ENCODE data around the gene ZBP1.

Gene ZBP1

DNA sequence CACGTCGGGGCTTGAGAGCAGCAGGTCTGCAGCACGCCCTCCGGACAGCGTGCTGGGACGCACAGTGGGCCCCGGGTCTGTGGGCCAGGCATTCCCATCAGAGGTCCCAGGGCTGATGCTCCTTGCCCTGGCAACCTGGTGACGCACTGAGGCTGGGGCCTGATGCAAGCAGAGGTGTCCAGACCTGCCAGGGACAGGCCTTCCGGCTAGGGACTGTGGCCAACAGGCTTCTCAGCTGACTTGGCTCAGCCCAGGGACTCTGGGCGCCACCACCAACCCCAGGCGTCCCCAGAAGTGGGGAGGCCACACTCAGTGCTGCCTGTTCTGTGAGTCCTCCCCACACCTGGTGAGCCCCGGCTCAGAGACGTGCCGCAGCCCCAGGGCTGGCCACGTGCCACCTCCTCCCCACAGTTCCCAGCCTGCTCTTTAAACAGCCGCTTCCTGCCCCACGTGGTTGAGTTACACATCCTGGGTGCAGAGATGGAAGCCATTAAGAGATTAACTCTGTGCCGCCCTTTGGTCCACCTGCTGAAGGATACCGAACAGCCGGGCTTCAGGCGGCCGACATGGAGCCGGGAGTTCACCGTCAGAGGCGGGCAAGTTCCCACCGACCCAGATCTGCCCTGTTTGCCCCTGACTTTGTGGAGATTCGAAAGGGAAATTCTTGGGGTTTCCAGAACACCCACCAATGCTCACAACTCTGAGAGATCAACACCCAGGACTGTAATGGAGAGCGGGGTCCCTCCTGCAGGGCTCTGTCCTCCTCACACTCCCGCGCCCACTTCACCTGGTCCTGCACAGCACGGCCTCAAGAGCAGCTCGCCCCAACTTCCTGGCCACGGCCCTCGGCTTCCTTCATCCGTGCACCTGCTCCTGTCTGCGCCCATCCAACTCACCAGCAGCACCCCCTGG, 37.6 kb upstream of the ZBP1 start:
- peaks cover 22% of the 10 kb centered on the region for H3K36me3 ChIP-seq (ENCODE audit: control insufficient read depth, insufficient read depth, low read length)
- no peak overlapping the region for H3K27ac ChIP-seq (ENCODE audit: low read depth, low read length, severe bottlenecking)
- WGBS, 2 experiments (ENCODE audit: insufficient coverage in 2 of 2), result 96 to 98% methylated on average over 22 to 33 of the region's 36 CpGs

DNA sequence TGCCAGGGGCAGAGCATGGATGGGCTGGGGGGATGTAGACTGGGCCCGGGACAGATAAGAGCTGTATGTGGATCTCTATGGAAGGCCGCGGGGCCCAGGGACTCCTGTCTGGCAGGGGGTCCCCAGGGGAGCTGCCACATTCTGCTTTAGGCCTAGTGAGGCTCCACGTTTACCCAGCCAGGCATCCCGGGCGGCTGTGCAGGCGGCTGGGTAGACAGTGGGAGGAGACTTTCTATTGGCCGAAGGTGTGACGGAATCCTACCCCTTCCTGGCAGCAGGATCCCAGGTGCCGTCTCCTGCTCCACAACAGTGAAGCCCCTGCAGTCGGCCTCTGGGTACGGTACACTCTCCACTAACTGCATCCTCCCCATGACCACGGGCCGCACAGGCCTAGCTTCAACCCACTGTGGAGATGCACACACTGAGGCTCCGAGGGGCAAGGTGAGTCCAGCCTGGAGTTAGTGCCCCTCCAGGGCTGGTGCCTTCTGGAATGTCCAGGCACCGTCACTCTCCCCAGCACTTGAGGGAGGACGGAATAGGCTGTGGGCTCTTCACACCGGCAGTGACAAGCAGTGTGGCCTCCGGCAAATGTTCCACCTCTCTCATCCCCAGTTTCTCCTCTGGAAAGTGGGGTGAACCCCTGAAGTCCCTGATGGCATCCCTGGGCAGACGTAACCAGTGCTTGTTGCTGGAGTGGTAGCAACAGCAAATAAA, 36.8 kb upstream of the ZBP1 start:
- Histone ChIP-seq H3K27ac (ENCODE audit: low read depth, low read length, severe bottlenecking) (no peak overlapping the region), H3K36me3 (ENCODE audit: control insufficient read depth, insufficient read depth, low read length) (peaks cover 28% of the 10 kb centered on the region), H3K4me1 (ENCODE audit: control insufficient read depth, insufficient read depth, low read length, poor library complexity, severe bottlenecking) (no peaks in the 10 kb centered on the region), H3K4me3 (ENCODE audit: extremely low read depth, insufficient read depth, low read length, poor library complexity, severe bottlenecking) (no peak overlapping the region), H3K9me3 (ENCODE audit: control insufficient read depth, low read length) (no peaks in the 10 kb centered on the region)
- 88 to 94% methylated on average over 12 to 18 of the region's 20 CpGs for WGBS, 2 experiments (ENCODE audit: insufficient coverage in 2 of 2)

More for the DNA sequence above, 37.6 kb upstream of the ZBP1 start:
- Histone ChIP-seq H3K9me3 (ENCODE audit: control insufficient read depth, low read length) (no peaks in the 10 kb centered on the region), H3K4me3 (ENCODE audit: extremely low read depth, insufficient read depth, low read length, poor library complexity, severe bottlenecking) (no peak overlapping the region), H3K4me1 (ENCODE audit: control insufficient read depth, insufficient read depth, low read length, poor library complexity, severe bottlenecking) (no peaks in the 10 kb centered on the region)

DNA sequence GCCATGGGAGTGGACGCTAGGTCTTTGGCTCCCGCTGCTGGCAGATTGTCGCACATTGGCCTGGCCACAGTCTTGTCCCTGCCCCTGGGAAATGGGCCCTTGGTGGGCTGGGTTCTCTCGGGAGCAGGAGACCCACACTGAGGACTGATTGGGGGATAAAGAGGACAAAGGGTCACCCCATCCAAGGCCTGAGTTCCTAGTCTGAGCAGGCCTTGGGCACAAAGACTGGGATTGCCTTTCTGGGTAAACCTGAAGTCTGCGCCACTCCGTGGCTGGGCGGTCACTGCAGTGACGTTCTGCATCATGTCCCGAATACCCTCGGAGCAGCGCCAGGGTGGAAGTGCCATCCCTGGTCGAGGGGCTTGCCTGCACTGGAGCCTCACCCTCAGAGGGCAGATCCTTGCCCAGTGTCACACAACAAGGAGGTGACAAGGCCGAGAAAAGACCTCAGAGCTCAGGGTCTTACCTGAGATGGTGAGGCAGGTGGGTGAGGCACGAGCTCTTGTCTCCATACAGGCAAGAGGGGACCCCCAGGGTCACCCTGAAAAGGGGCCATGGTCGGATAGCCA, 36.1 kb upstream of the ZBP1 start:
- H3K36me3 ChIP-seq (ENCODE audit: control insufficient read depth, insufficient read depth, low read length), result peaks cover 31% of the 10 kb centered on the region
- H3K27ac ChIP-seq (ENCODE audit: low read depth, low read length, severe bottlenecking), result no peak overlapping the region
- 89 to 95% methylated on average over 12 to 14 of the region's 15 CpGs for WGBS, 2 experiments (ENCODE audit: insufficient coverage in 2 of 2)
- H3K4me3 ChIP-seq (ENCODE audit: extremely low read depth, insufficient read depth, low read length, poor library complexity, severe bottlenecking), result no peak overlapping the region
- no peaks in the 10 kb centered on the region for H3K9me3 ChIP-seq (ENCODE audit: control insufficient read depth, low read length)
- no peaks in the 10 kb centered on the region for H3K4me1 ChIP-seq (ENCODE audit: control insufficient read depth, insufficient read depth, low read length, poor library complexity, severe bottlenecking)

DNA sequence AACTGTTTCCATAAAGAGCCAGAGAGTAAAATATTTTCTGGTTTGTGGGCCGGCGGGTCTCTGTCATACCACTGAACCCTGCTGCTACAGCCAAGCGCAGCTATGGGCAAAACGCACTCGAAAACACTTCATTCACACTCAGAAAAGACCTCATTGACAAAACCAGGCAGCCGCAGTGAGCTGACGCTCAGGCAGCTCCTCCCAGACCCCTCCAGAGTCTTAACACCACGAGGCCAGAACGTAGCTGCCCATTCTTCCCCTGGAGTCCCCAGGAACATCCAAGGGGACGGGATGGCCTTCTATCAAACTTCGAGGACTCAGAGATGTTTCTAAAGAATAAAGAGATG, 35.6 kb upstream of the ZBP1 start:
- Histone ChIP-seq H3K4me3 (ENCODE audit: extremely low read depth, insufficient read depth, low read length, poor library complexity, severe bottlenecking) (no peak overlapping the region), H3K27ac (ENCODE audit: low read depth, low read length, severe bottlenecking) (no peak overlapping the region), H3K4me1 (ENCODE audit: control insufficient read depth, insufficient read depth, low read length, poor library complexity, severe bottlenecking) (no peaks in the 10 kb centered on the region), H3K36me3 (ENCODE audit: control insufficient read depth, insufficient read depth, low read length) (peaks cover 34% of the 10 kb centered on the region), H3K9me3 (ENCODE audit: control insufficient read depth, low read length) (no peaks in the 10 kb centered on the region)
- 86 to 88% methylated on average over 9 of the region's 11 CpGs for WGBS, 2 experiments (ENCODE audit: insufficient coverage in 2 of 2)

DNA sequence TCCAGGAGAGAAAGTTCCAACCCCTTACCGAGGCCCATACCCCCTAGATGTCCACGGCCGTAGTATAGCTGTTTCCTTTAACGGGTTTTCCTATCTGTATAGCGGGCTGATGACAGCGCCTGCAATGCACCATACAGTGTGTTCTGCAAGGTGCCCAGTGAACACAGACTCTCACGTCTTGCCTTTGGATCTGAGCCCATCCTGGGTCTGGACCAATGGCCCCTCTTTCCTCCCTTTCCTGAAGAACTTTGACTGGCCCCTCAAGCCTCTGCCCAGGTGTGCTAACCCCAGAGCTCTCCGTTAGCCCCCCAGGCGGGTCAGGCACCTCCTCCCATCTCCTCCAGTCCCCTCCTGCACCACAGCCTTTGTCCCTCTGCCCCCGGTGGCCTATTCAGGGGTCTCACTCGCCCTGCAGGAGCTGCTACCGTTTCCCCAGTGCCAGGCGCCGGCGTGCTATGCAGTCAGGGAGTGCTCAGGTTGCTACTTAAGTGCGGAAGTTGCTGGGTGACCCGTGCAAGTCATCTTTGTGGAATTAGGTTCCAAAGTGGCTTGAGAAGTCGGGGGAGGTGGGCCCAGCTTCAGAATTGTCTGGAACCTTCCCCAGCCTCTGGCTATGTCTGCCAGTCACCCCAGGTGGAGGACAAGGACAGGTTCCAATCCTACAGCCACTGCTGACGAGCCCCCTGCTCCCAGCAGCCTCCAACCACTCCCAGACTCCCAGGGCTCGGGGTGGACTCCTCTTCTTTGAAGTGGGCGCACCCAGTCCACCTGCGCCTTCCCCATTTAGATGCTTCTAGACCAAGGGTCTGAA, 35.0 kb upstream of the ZBP1 start:
- WGBS, 2 experiments (ENCODE audit: insufficient coverage in 2 of 2), result 73 to 79% methylated on average over 13 to 19 of the region's 22 CpGs
- Histone ChIP-seq H3K4me3 (ENCODE audit: extremely low read depth, insufficient read depth, low read length, poor library complexity, severe bottlenecking) (no peak overlapping the region), H3K4me1 (ENCODE audit: control insufficient read depth, insufficient read depth, low read length, poor library complexity, severe bottlenecking) (no peaks in the 10 kb centered on the region), H3K36me3 (ENCODE audit: control insufficient read depth, insufficient read depth, low read length) (peaks cover 36% of the 10 kb centered on the region), H3K27ac (ENCODE audit: low read depth, low read length, severe bottlenecking) (no peak overlapping the region), H3K9me3 (ENCODE audit: control insufficient read depth, low read length) (no peaks in the 10 kb centered on the region)

DNA sequence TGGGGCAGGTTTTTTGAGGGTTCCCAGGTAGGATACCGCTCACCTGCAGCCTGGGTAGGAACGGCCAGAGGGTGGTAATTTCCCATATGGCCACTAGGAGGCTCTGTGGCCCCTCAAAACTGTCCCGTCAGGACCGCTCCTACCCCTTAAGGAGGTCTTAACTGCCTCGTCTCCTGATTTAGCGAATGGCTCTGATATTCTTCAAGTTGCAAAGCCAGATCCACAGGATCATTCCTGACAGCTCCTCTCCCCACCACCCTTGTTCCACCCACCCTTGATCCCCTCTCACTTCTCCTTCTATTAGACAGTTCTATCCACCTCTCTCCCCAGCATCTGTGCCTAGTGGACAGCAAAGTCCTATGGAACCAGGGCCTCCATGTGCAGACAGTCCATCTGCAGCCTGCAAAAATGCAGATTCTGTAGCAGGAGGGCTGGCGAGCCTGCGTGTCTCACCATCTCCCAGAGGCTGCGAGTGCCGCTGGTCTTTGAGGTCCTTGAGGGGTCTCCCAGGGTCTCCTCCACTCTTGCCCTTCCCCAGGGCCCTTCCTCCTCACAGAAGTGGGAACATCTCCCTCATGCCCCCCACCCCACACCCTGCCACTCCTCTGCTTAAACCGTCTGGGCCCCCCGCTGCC, 34.3 kb upstream of the ZBP1 start:
- WGBS, 2 experiments (ENCODE audit: insufficient coverage in 2 of 2), result 52 to 59% methylated on average over 11 to 12 of the region's 12 CpGs
- no peak overlapping the region for H3K27ac ChIP-seq (ENCODE audit: low read depth, low read length, severe bottlenecking)
- no peak overlapping the region for H3K4me3 ChIP-seq (ENCODE audit: extremely low read depth, insufficient read depth, low read length, poor library complexity, severe bottlenecking)
- no peaks in the 10 kb centered on the region for H3K9me3 ChIP-seq (ENCODE audit: control insufficient read depth, low read length)
- H3K4me1 ChIP-seq (ENCODE audit: control insufficient read depth, insufficient read depth, low read length, poor library complexity, severe bottlenecking), result no peaks in the 10 kb centered on the region
- peaks cover 41% of the 10 kb centered on the region for H3K36me3 ChIP-seq (ENCODE audit: control insufficient read depth, insufficient read depth, low read length)

DNA sequence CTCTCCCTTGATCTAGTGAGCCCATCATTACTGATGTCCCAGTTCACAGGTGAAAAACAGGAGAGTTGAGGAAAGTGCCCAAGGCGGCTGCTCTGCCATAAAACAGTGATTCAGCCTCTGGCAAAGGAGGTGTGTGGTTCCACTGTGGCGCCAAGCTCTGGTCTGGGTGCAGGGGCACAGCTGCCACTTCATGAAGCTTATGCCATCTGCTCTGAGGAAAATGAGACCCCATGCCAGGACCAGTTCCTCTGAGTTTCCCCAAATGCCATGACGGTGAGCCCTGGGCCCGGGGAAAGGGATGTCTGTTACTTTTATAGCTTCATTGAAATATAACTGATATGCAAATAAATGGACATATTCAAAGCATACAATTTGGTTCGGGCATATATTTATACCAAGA, 33.7 kb upstream of the ZBP1 start:
- Histone ChIP-seq H3K4me3 (ENCODE audit: extremely low read depth, insufficient read depth, low read length, poor library complexity, severe bottlenecking) (no peak overlapping the region), H3K36me3 (ENCODE audit: control insufficient read depth, insufficient read depth, low read length) (peaks cover 41% of the 10 kb centered on the region), H3K4me1 (ENCODE audit: control insufficient read depth, insufficient read depth, low read length, poor library complexity, severe bottlenecking) (no peaks in the 10 kb centered on the region), H3K9me3 (ENCODE audit: control insufficient read depth, low read length) (no peaks in the 10 kb centered on the region), H3K27ac (ENCODE audit: low read depth, low read length, severe bottlenecking) (no peak overlapping the region)
- 63 to 88% methylated on average over 2 to 3 of the region's 5 CpGs for WGBS, 2 experiments (ENCODE audit: insufficient coverage in 2 of 2)

DNA sequence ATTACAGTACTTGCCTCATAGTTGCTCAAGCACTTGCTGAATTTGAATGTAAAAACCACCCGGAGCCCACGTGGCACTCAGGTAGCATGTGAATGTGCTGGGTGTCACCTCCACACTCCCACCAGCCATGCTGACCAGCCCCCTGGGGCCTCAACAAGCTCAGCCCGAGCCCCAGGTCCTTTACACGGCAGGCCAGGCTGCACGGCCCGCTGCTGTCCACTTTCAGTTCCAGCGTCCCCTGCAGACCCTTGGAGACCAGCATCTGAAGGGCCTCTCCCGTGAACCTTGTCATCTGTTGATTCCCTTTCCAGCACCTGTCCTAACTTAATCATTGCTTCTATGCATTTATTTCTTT, 33.3 kb upstream of the ZBP1 start:
- Histone ChIP-seq H3K9me3 (ENCODE audit: control insufficient read depth, low read length) (no peaks in the 10 kb centered on the region), H3K36me3 (ENCODE audit: control insufficient read depth, insufficient read depth, low read length) (peaks cover 38% of the 10 kb centered on the region), H3K27ac (ENCODE audit: low read depth, low read length, severe bottlenecking) (no peak overlapping the region), H3K4me1 (ENCODE audit: control insufficient read depth, insufficient read depth, low read length, poor library complexity, severe bottlenecking) (no peaks in the 10 kb centered on the region), H3K4me3 (ENCODE audit: extremely low read depth, insufficient read depth, low read length, poor library complexity, severe bottlenecking) (no peak overlapping the region)
- 89 to 92% methylated on average over 7 to 8 of the region's 8 CpGs for WGBS, 2 experiments (ENCODE audit: insufficient coverage in 2 of 2)

DNA sequence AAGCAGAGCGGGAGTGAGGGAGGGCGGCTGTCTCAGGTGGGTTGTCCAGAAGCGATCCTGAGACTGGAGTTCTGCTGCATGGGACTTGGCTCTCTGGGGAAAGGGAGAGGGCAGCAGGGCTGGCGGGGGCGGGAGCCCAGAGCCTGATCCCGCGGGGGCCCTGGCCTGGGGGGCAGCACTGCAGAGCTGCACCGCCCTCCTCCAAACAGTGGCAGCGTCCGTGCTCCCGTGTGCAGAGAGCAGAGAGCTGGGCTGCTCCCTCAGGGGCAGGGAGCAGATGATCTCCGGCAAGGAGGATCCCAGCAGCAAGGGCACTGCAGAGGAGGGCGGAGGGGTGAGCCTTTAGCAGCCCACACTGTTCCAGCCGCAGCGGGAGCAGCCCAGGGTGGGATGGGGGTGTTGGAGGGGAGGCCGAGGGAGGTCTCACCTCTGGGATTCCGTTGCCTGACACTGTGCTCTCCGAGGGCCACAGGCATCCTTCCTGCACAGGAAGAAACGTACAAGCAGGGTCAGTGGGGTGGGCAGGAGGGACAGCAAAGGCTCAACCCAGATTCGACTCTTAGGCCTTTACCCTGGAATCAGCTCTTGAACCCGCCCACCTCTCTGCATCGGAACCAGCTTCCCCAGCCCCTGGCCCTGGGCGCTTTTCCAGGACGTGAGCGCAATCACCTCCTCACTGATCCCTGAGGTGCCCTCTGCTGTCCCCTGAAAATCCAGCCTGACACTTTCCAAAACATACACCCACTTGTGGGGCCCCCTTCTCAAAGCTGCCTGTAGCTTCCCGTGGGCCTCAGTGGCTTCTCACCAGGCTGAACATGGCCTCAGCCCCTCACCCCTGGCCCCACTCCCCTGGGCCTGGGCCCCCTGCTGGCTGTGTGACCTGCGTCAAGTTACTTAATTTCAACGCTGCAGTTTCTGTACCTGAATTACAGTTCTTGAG, 32.6 kb upstream of the ZBP1 start:
- Histone ChIP-seq H3K4me1 (ENCODE audit: control insufficient read depth, insufficient read depth, low read length, poor library complexity, severe bottlenecking) (no peaks in the 10 kb centered on the region), H3K36me3 (ENCODE audit: control insufficient read depth, insufficient read depth, low read length) (peaks cover 31% of the 10 kb centered on the region), H3K27ac (ENCODE audit: low read depth, low read length, severe bottlenecking) (no peak overlapping the region), H3K4me3 (ENCODE audit: extremely low read depth, insufficient read depth, low read length, poor library complexity, severe bottlenecking) (no peak overlapping the region), H3K9me3 (ENCODE audit: control insufficient read depth, low read length) (no peaks in the 10 kb centered on the region)
- WGBS, 2 experiments (ENCODE audit: insufficient coverage in 2 of 2), result 94 to 98% methylated on average over 22 to 26 of the region's 28 CpGs
